Stimulated activated CD8-positive, alpha-beta memory T cell treated with anti-CD3 and anti-CD28 coated beads, Interleukin-4, amount 100 ng/mL, for 48 hours (primary cell): ENCODE results near the gene SYT17.

Experiments
- DNase-seq: peaks from one replicate; pipeline ENCODE4 v3.0.0-alpha.2; 2020

The SYT17 gene

GRCh38 chr16:19167710-19168370 lies at the start of gene SYT17:
Gene SYT17 (plus strand): TSS chr16:19168240. CDS start chr16:19168647, 407 bp downstream.
- peak; percentile 73 for DNase-seq

GRCh38 chr16:19118938-19119431 lies 49.1 kb upstream of the SYT17 start:
- DNase-seq, result peak; percentile 69

- no peak for DNase-seq
Observed at GRCh38 chr16:19119564-19119963, 48.5 kb upstream of the SYT17 start.

- DNase-seq, result no peak
Observed at GRCh38 chr16:19123535-19124178, 44.4 kb upstream of the SYT17 start.

- DNase-seq, result no peak
Observed at GRCh38 chr16:19126300-19126699, 41.7 kb upstream of the SYT17 start.

- no peak for DNase-seq
Observed at GRCh38 chr16:19127205-19127604, 40.8 kb upstream of the SYT17 start.

- no peak for DNase-seq
Observed at GRCh38 chr16:19127674-19128131, 40.3 kb upstream of the SYT17 start.

GRCh38 chr16:19128454-19129200 lies 39.4 kb upstream of the SYT17 start:
- no peak for DNase-seq

- no peak for DNase-seq
Observed at GRCh38 chr16:19130385-19130784, 37.7 kb upstream of the SYT17 start.

GRCh38 chr16:19130852-19131824 lies 36.9 kb upstream of the SYT17 start:
- no peak for DNase-seq

GRCh38 chr16:19131825-19132218 lies 36.2 kb upstream of the SYT17 start:
- DNase-seq, result no peak

GRCh38 chr16:19132255-19132654 lies 35.8 kb upstream of the SYT17 start:
- no peak for DNase-seq

- no peak for DNase-seq
Observed at GRCh38 chr16:19132898-19133297, 35.1 kb upstream of the SYT17 start.

GRCh38 chr16:19133600-19133999 lies 34.4 kb upstream of the SYT17 start:
- no peak for DNase-seq

GRCh38 chr16:19135201-19135842 lies 32.7 kb upstream of the SYT17 start:
- DNase-seq, result no peak

GRCh38 chr16:19135896-19136438 lies 32.1 kb upstream of the SYT17 start:
- DNase-seq, result no peak

GRCh38 chr16:19136549-19137196 lies 31.4 kb upstream of the SYT17 start:
- DNase-seq, result no peak

GRCh38 chr16:19137201-19138128 lies 30.6 kb upstream of the SYT17 start:
- no peak for DNase-seq

- no peak for DNase-seq
Observed at GRCh38 chr16:19138601-19139000, 29.4 kb upstream of the SYT17 start.
